ENCODE data around the gene BTBD2. TPM values are rescaled to one million over a fixed set of nuclear protein-coding genes. Genes with fewer than 3 reads are reported as not detected.

The BTBD2 gene
- polyA plus RNA-seq, 3 donors: 32.5 to 57.5 (median 47.4) TPM

- no peak overlapping the region for H3K27ac ChIP-seq (ENCODE audit: low read depth, low read length)
- WGBS, 3 donors: 81 to 86% (median 85%) methylated on average over 36 to 51 of the region's 51 CpGs
These were observed 60.1 kb downstream of the BTBD2 start for GRCh38 chr19:1955171-1956121.

GRCh38 chr19:1954532-1954933, 61.0 kb downstream of the BTBD2 start:
- 88 to 95% (median 92%) methylated on average over 13 to 15 of the region's 15 CpGs for whole genome bisulfite sequencing, 3 donors

GRCh38 chr19:1953441-1954094, 61.9 kb downstream of the BTBD2 start:
- no peak overlapping the region for H3K27ac ChIP-seq (ENCODE audit: low read depth, low read length)
- WGBS, 3 donors: 89 to 92% (median 91%) methylated on average over 31 to 32 of the region's 32 CpGs

More at GRCh38 chr19:1954532-1954933, 61.0 kb downstream of the BTBD2 start:
- no peak overlapping the region for H3K27ac ChIP-seq (ENCODE audit: low read depth, low read length)

- H3K27ac ChIP-seq (ENCODE audit: low read depth, low read length): no peak overlapping the region
- 88 to 91% (median 90%) methylated on average over 19 of the region's 19 CpGs for WGBS, 3 donors
These were observed 62.5 kb downstream of the BTBD2 start for GRCh38 chr19:1953037-1953436.

- no peak overlapping the region for H3K27ac ChIP-seq (ENCODE audit: low read depth, low read length)
- WGBS, 3 donors: 84 to 91% (median 86%) methylated on average over 21 of the region's 21 CpGs
These were observed 62.9 kb downstream of the BTBD2 start for GRCh38 chr19:1952635-1953034.

- no peak overlapping the region for H3K27ac ChIP-seq (ENCODE audit: low read depth, low read length)
- WGBS, 3 donors: 96 to 98% (median 96%) methylated on average over 14 to 16 of the region's 16 CpGs
These were observed 64.9 kb downstream of the BTBD2 start for GRCh38 chr19:1950640-1951039.

GRCh38 chr19:1949304-1950101, 66.0 kb downstream of the BTBD2 start:
- no peak overlapping the region for H3K27ac ChIP-seq (ENCODE audit: low read depth, low read length)
- WGBS, 3 donors: 93 to 95% (median 94%) methylated on average over 44 of the region's 44 CpGs

- no peak overlapping the region for H3K27ac ChIP-seq (ENCODE audit: low read depth, low read length)
- 74 to 88% (median 76%) methylated on average over 34 of the region's 34 CpGs for WGBS, 3 donors
These were observed 67.8 kb downstream of the BTBD2 start for GRCh38 chr19:1947651-1948209.

GRCh38 chr19:1945899-1946298, 69.6 kb downstream of the BTBD2 start:
- 57 to 70% (median 61%) methylated on average over 18 of the region's 18 CpGs for WGBS, 3 donors
- no peak overlapping the region for H3K27ac ChIP-seq (ENCODE audit: low read depth, low read length)

- WGBS, 3 donors: 84 to 91% (median 89%) methylated on average over 25 to 30 of the region's 30 CpGs
- no peak overlapping the region for H3K27ac ChIP-seq (ENCODE audit: low read depth, low read length)
These were observed 70.5 kb downstream of the BTBD2 start for GRCh38 chr19:1944916-1945561.

- no peak overlapping the region for H3K27ac ChIP-seq (ENCODE audit: low read depth, low read length)
- WGBS, 3 donors: 76 to 80% (median 77%) methylated on average over 40 to 42 of the region's 42 CpGs
These were observed 71.2 kb downstream of the BTBD2 start for GRCh38 chr19:1944088-1944915.

GRCh38 chr19:1943661-1944087, 71.8 kb downstream of the BTBD2 start:
- no peak overlapping the region for H3K27ac ChIP-seq (ENCODE audit: low read depth, low read length)
- 77 to 91% (median 78%) methylated on average over 16 to 22 of the region's 22 CpGs for WGBS, 3 donors

GRCh38 chr19:1942934-1943555, 72.5 kb downstream of the BTBD2 start:
- H3K27ac ChIP-seq (ENCODE audit: low read depth, low read length): peak overlapping the region; percentile 70
- WGBS, 3 donors: 14 to 43% (median 17%) methylated on average over 21 of the region's 21 CpGs

- peak overlapping the region; percentile 87 for H3K27ac ChIP-seq (ENCODE audit: low read depth, low read length)
- 1 to 2% (median 1%) methylated on average over 38 to 40 of the region's 40 CpGs for WGBS, 3 donors
These were observed 73.2 kb downstream of the BTBD2 start for GRCh38 chr19:1942078-1942933.

GRCh38 chr19:1941146-1942077, 74.1 kb downstream of the BTBD2 start, which contains the start of gene CSNK1G2:
CSNK1G2 (plus strand) TSS chr19:1941172; CDS start chr19:1969773, 28,601 bp downstream.
- WGBS, 3 donors: 1% methylated on average over 35 to 97 of the region's 97 CpGs
- H3K27ac ChIP-seq (ENCODE audit: low read depth, low read length): peak within 1 kb of the TSS; percentile 98
